K562 (cell line): Measurements from ENCODE around the gene GOLGA8J. TPM values are rescaled to one million over a fixed set of nuclear protein-coding genes. Genes with fewer than 3 reads are reported as not detected.

ENCODE experiments used
- ATAC-seq: fragments of 200-7000 bp; cut with Tn5 transposase; 3 replicates; pipeline ENCODE4 v1.9.1; 2020; ENCODE audit warnings: moderate library complexity
- BruUV-seq: library from RNA; stranded (reverse); fragments of 400-500 nt; replicated peaks from 2 replicates; lab custom pipeline; 2021; lab: Mats Ljungman, UMichigan
- CTCF ChIA-PET: fragments of 300-600 bp; formaldehyde crosslinking; extraction: SDS; loops from one replicate; lab custom pipeline; 2021; ENCODE audit warnings: low intra/inter-chr PET ratio; lab: Yijun Ruan, JAX
- POLR2A ChIA-PET: fragments of 300-600, 350-650 bp; sonication (Branson Sonifier 250); formaldehyde crosslinking; extraction: SDS; loops from one replicate; lab custom pipeline; 2021; ENCODE audit warnings: antibody characterized with exemption, inconsistent platforms; lab: Yijun Ruan, JAX
- DNase-seq, 4 experiments: peaks; one replicate each; pipeline versions ENCODE4 v3.0.0 to v3.0.0-alpha.2; 2011 to 2018; ENCODE audit warnings: low spot score in 3 of 4, mixed read lengths in 3 of 4; ENCODE audit errors: extremely low read depth in 1 of 4
- FAIRE-seq: peaks from 2 replicates; lab custom pipeline; 2011; peaks lifted over from hg19 to GRCh38; lab: Jason Lieb, UNC
- H2AFZ ChIP-seq: 2 replicates; pipeline ENCODE4 v1.6.0; 2011; ENCODE audit warnings: low read depth, low read length, control low read depth, inconsistent platforms
- H3K27ac ChIP-seq: fragments of 200-600 bp; 3 replicates; pipeline ENCODE4 v1.8.0; 2011; ENCODE audit warnings: low read depth, mild to moderate bottlenecking, control low read depth, inconsistent platforms, low read length, moderate library complexity, mixed read lengths; ENCODE audit errors: extremely low read depth
- H3K27me3 ChIP-seq, 2 experiments: fragments of 300-600 bp in 1 of 2; 2 replicates in 1 of 2; 3 replicates in 1 of 2; pipeline versions ENCODE4 v1.6.0 to v1.8.0; 2011; ENCODE audit warnings: inconsistent platforms in 2 of 2, low read length in 2 of 2, mild to moderate bottlenecking in 1 of 2, mixed read lengths in 1 of 2, moderate library complexity in 1 of 2; ENCODE audit not compliant: control insufficient read depth in 2 of 2, insufficient read depth in 2 of 2
- H3K36me3 ChIP-seq: fragments of 300-600 bp; 3 replicates; pipeline ENCODE4 v1.8.0; 2011; ENCODE audit warnings: mild to moderate bottlenecking, low read length, inconsistent platforms; ENCODE audit not compliant: control insufficient read depth, insufficient read depth
- H3K4me1 ChIP-seq, 2 experiments: fragments of 200-600 bp in 1 of 2; replicated peaks in 1 of 2; 2 replicates in 1 of 2; 3 replicates in 1 of 2; pipeline versions ENCODE4 v1.5.1 to v1.8.0; 2011; ENCODE audit warnings: inconsistent platforms in 2 of 2, low read length in 2 of 2, mild to moderate bottlenecking in 1 of 2, mixed read lengths in 1 of 2, moderate library complexity in 1 of 2; ENCODE audit not compliant: control insufficient read depth in 2 of 2, insufficient read depth in 2 of 2
- H3K4me2 ChIP-seq: 2 replicates; pipeline ENCODE4 v1.6.1; 2011; ENCODE audit warnings: low read length, control low read depth, inconsistent platforms, mixed read lengths; ENCODE audit not compliant: insufficient read depth
- H3K4me3 ChIP-seq: fragments of 200-600 bp; sonication (generic), shearing (Covaris generic); 2 replicates; pipeline ENCODE4 v1.5.1; 2016; ENCODE audit warnings: control low read depth, inconsistent platforms
- H3K79me2 ChIP-seq: fragments of 200-600 bp; 3 replicates; pipeline ENCODE4 v1.8.0; 2011; ENCODE audit warnings: low read length, inconsistent platforms; ENCODE audit not compliant: control insufficient read depth, insufficient read depth
- H3K9ac ChIP-seq, 2 experiments: 2 replicates each; pipeline versions ENCODE4 v1.6.0 to v1.6.1; 2011; ENCODE audit warnings: low read depth in 2 of 2, low read length in 2 of 2, control low read depth in 1 of 2, inconsistent platforms in 1 of 2, mild to moderate bottlenecking in 1 of 2, mixed read lengths in 1 of 2; ENCODE audit not compliant: insufficient read depth in 1 of 2
- H3K9me1 ChIP-seq: one replicate; pipeline ENCODE4 v1.6.0; 2011; ENCODE audit warnings: inconsistent platforms, mild to moderate bottlenecking, low read length, moderate library complexity; ENCODE audit not compliant: control insufficient read depth, insufficient read depth
- H3K9me3 ChIP-seq: replicated peaks from 2 replicates; pipeline ENCODE4 v1.5.1; 2011; ENCODE audit warnings: low read depth, low read length, inconsistent platforms; ENCODE audit not compliant: control insufficient read depth, insufficient read depth
- H4K20me1 ChIP-seq: replicated peaks from 2 replicates; pipeline ENCODE4 v1.6.1; 2011; ENCODE audit warnings: low read length, inconsistent platforms, mixed read lengths; ENCODE audit not compliant: control insufficient read depth, insufficient read depth
- CUX1 ChIP-seq: fragments of 200-800 bp; sonication (Bioruptor generic); IDR thresholded peaks from 2 replicates; pipeline ENCODE4 v1.6.1; 2016; ENCODE audit warnings: missing genetic modification characterization, missing compliant biosample characterization
- GATA2 ChIP-seq: sonication (generic); formaldehyde crosslinking; IDR thresholded peaks from 2 replicates; pipeline ENCODE4 v1.4.0; 2020; ENCODE audit warnings: mild to moderate bottlenecking, missing genetic modification reagents
- NEUROD1 ChIP-seq: fragments of 150-350 bp; IDR thresholded peaks from 2 replicates; pipeline ENCODE4 v1.6.1; 2014; ENCODE audit warnings: borderline replicate concordance, low read length, low read depth; ENCODE audit not compliant: partially characterized antibody
- XRCC3 ChIP-seq: fragments of 450-650 bp; IDR thresholded peaks from 2 replicates; pipeline ENCODE4 v1.6.1; 2017; ENCODE audit warnings: mild to moderate bottlenecking, moderate library complexity
- ZBTB43 ChIP-seq: sonication (generic); formaldehyde crosslinking; IDR thresholded peaks from 2 replicates; pipeline ENCODE4 v1.8.0; 2023; ENCODE audit warnings: mild to moderate bottlenecking, missing genetic modification reagents
- ZNF655 ChIP-seq: fragments of 250-450 bp; sonication (Bioruptor Pico); IDR thresholded peaks from 2 replicates; pipeline ENCODE4 v1.5.0; 2021
- WGBS: fragments of 100-300 bp; shearing (Covaris generic); methylation state at CpG from one replicate; pipeline ENCODE4 v1.1.6; 2016; ENCODE audit warnings: low coverage, mixed read lengths; ENCODE audit not compliant: insufficient coverage; ENCODE audit errors: missing lambda C conversion rate; 5-methylcytosine and 5-hydroxymethylcytosine counted together
- in situ Hi-C: fragments of 300-500 bp; cut with MboI; formaldehyde crosslinking; loops from 4 replicates; pipeline ENCODE4 v1.15.0; 2018; ENCODE audit warnings: inconsistent platforms, mixed read lengths
- intact Hi-C: fragments of 100-400 bp; cut with micrococcal nuclease; formaldehyde crosslinking; loops from 2 replicates; pipeline ENCODE4 v1.14.2; 2022
- polyA plus RNA-seq, 8 experiments: library from polyadenylated mRNA; depleted of rRNA in 4 of 8; stranded (reverse) in 5 of 8; unstranded in 3 of 8; fragments of >200 nt; fragmentation: Nextera tagmentation in 2 of 8; fragmentation: Illumina TruSeq in 1 of 8; extraction: Ambion mirVana in 2 of 8; extraction: Trizol in 1 of 8; gene quantifications; 2 replicates each; pipeline versions ENCODE4 v1.2.1 to v1.2.3, GENCODE V29; 2011 to 2014; ENCODE audit warnings: inconsistent platforms in 1 of 8, missing spikeins in 1 of 8
- total RNA-seq, 7 experiments: library from RNA; depleted of rRNA in 6 of 7; stranded (reverse); fragments of >200 nt in 6 of 7; fragmentation: Illumina TruSeq in 2 of 7; extraction: Trizol in 2 of 7; gene quantifications; 2 replicates each; pipeline versions ENCODE4 v1.2.1 to v1.2.3, GENCODE V29; 2011 to 2021; ENCODE audit warnings: low replicate concordance in 1 of 7
- TF ChIP-seq, protein P1 (sequence below): sonication (generic); formaldehyde crosslinking; IDR thresholded peaks from 2 replicates; pipeline ENCODE4 v1.8.1; 2022; ENCODE audit warnings: missing genetic modification reagents
- TF ChIP-seq, protein P2 (sequence below): fragments of 250-450 bp; sonication (Bioruptor Pico); IDR thresholded peaks from 2 replicates; pipeline ENCODE4 v1.4.0; 2020; ENCODE audit warnings: mild to moderate bottlenecking, moderate library complexity
- TF ChIP-seq, protein P3 (sequence below): fragments of 250-450 bp; sonication (Bioruptor Pico); IDR thresholded peaks from 2 replicates; pipeline ENCODE4 v1.8.0; 2022; ENCODE audit warnings: inconsistent platforms, mild to moderate bottlenecking, moderate library complexity, borderline replicate concordance

The GOLGA8J gene
- total and polyA plus RNA-seq, 9 of the 15 experiments (the other 6 are each of a cell fraction or from before 2014, with no cell fraction given): not detected

GRCh38 chr15:30055604-30056003 is 27.2 kb upstream of the GOLGA8J start:
- FAIRE-seq (no peak), ATAC-seq (no peak), DNase-seq (no peak)
- BruUV-seq: no TSS peak
- H3K4me3 ChIP-seq: no peak overlapping the region
- H3K27me3 ChIP-seq: peaks cover 6 to 30% of the 10 kb centered on the region in 2 experiments; a peak in 3 of 5 replicates
- H3K4me2 ChIP-seq: no peak overlapping the region
- ChIA-PET POLR2A (no interaction called here), CTCF (interaction anchor here (0.7 kb wide), 1 partner anchor 26 kb away, joined by 3 read pairs; no protein-coding TSS in a partner anchor)
- no peak overlapping the region for H3K27ac ChIP-seq
- H3K9me3 ChIP-seq: no peaks in the 10 kb centered on the region
- H3K36me3 ChIP-seq: no peaks in the 10 kb centered on the region
- H2AFZ ChIP-seq: no peak overlapping the region
- intact Hi-C loops: no loop called here
- H3K4me1 ChIP-seq: no peaks in the 10 kb centered on the region; a peak in 1 of 5 replicates
- no peak overlapping the region for H3K9ac ChIP-seq
- H3K79me2 ChIP-seq: no peaks in the 10 kb centered on the region
- in situ Hi-C loops: loop anchor here (25.0 kb wide), 1 partner anchor 532 kb away; no protein-coding TSS in a partner anchor
- no peaks in the 10 kb centered on the region for H3K9me1 ChIP-seq
- no peaks in the 10 kb centered on the region; the same call in 1 of the 2 replicates for H4K20me1 ChIP-seq
- 21% methylated on average over 3 of the region's 3 CpGs for WGBS
- no peak for TF ChIP-seq XRCC3
- TF ChIP-seq NEUROD1: no peak
- TF ChIP-seq, protein P1, sequence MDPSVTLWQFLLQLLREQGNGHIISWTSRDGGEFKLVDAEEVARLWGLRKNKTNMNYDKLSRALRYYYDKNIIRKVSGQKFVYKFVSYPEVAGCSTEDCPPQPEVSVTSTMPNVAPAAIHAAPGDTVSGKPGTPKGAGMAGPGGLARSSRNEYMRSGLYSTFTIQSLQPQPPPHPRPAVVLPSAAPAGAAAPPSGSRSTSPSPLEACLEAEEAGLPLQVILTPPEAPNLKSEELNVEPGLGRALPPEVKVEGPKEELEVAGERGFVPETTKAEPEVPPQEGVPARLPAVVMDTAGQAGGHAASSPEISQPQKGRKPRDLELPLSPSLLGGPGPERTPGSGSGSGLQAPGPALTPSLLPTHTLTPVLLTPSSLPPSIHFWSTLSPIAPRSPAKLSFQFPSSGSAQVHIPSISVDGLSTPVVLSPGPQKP (CRISPR knock-in tag): no peak
- TF ChIP-seq, protein P2, sequence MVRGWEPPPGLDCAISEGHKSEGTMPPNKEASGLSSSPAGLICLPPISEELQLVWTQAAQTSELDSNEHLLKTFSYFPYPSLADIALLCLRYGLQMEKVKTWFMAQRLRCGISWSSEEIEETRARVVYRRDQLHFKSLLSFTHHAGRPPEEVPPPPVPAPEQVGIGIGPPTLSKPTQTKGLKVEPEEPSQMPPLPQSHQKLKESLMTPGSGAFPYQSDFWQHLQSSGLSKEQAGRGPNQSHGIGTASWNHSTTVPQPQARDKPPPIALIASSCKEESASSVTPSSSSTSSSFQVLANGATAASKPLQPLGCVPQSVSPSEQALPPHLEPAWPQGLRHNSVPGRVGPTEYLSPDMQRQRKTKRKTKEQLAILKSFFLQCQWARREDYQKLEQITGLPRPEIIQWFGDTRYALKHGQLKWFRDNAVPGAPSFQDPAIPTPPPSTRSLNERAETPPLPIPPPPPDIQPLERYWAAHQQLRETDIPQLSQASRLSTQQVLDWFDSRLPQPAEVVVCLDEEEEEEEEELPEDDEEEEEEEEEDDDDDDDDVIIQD: no peak
- TF ChIP-seq, protein P3, sequence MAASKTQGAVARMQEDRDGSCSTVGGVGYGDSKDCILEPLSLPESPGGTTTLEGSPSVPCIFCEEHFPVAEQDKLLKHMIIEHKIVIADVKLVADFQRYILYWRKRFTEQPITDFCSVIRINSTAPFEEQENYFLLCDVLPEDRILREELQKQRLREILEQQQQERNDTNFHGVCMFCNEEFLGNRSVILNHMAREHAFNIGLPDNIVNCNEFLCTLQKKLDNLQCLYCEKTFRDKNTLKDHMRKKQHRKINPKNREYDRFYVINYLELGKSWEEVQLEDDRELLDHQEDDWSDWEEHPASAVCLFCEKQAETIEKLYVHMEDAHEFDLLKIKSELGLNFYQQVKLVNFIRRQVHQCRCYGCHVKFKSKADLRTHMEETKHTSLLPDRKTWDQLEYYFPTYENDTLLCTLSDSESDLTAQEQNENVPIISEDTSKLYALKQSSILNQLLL (CRISPR knock-in tag): no peak
- no peak for TF ChIP-seq CUX1 (CRISPR knock-in tag)
- no peak for TF ChIP-seq GATA2
- TF ChIP-seq ZBTB43 (CRISPR knock-in tag): no peak
- no peak for TF ChIP-seq ZNF655 (CRISPR knock-in tag)
